ENCODE results near the gene USP32.
"Not testable (repeated sequence)": the region's sequence is repeated elsewhere in the genome, so short reads cannot be mapped to it uniquely, and the experiment has no call there.

USP32 gene

DNA sequence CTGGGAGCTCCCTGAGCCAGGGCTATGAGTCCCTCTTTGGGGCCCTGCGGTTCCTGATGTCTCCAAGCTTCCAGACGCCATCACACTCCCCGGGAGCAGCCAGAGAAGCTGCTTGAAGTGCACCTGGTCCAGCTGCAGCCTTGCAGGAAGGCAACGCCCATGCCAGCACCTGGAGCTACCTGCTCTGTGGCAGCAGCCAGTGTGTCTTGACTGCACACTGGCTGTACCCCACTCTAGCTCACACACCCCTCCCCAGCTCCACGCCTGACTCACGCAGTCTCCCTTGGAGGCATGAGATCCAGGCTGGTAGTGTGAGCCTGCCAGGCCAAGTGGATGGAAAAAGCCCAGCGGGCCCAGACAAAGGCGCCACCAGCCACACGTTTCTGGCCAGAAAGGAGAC lies 63.3 kb downstream of the USP32 start:
- FAIRE-seq: no peak

DNA sequence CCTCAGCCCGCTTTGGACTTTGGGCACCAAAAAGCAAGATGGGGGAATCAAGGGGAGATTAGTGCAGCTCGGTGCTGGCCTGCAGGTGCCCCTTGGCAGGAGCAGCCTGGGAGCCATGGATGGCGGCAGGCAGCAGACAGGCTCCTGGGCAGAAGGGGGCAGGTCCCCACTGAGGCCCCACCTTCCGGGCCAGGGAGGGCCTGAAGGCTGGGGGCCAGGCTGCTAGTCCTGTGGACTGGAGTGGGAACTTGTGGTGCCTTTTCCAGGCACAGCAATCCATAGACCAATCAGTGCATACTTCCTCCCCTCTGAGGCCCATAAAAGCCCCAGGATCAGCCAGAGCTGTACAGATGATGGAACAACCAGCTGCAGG lies 64.0 kb downstream of the USP32 start:
- FAIRE-seq: no peak

DNA sequence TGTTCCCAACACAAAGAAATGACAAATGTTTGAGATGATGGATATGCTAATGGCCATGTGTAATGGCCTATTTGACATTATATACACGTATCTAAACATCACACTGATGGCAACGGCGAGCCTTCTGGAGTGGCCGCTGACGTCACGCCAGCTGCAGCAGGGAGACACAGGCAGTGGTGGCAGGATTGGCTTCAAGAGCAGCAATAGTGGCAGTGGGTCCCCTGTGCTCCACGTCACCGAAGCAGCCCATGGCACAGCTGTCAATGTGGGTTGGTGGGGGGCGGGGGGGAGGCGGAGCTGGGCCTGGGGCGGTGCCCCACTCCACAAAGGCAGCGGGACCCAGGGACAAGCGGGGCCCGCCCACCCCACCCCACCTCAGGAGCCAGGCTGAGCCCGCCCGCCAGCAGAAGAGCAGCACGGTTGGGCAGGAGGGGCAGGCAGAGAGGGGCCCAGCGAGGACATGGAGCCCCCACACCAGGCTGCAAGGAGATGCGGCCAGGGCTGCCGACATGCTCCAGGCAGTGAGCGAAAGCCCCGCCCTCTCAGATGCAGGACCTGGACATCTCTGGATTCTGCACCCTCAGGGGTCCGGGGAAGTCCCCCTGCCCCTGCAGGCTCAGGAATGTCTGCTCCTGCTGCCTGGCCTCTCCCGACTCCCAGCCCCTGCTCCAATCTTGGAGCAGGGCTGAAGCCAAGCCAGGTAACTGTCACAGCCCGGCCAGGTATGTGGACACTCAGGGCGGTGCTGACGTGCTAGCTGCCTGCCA lies 64.6 kb downstream of the USP32 start:
- no peak for FAIRE-seq

DNA sequence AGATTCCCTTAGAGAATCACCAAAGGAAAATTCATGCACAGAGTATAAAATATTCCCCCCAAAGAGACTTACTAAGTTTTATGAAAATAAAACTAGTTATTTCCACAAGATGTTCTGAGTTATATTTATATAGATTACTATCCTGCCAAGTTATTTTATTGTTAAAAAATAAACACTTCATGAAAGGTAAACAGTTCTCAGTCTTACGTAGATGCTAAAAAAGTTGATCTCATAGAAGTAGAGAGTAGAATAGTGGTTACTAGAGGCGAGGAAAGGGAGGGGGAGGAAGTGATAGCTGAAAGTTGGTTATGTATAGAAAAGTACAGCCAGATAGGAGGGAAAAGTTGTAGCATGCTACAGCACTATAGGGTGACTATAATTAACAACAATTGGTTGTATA lies 65.2 kb downstream of the USP32 start:
- no peak for FAIRE-seq

DNA sequence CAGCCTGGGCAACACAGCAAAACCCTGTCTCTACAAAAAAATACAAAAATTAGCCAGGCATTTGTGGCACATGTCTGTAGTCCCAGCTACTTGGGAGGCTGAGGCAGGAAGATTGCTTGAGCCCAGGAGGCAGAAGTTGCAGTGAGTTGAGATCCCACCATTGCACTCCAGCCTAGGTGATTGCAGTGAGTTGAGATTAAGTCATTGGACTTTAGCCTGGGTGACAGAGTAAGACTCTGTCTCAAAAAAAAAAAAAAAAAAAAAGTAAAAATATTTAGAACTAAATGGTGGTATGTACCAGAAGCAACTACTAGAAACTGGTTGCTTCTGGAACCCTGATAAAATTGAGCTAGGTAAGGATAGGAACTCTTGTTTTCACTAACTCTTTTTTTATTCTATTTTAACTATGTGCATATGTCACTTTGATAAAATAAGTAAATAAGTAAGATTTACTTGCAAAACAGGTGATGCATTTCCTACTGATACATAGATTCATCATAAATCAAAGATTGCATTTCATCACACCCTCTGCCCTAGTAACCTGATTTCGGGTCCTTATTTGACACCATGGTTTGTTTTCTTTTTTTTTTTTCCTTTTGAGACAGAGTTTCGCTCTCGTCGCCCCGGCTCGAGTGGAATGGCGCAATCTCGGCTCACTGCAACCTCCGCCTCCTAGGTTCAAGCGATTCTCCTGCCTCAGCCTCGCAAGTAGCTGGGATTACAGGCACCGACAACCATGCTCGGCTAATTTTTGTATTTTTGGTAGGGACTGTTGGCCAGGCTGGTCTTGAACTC lies 66.0 kb downstream of the USP32 start:
- no peak for FAIRE-seq

DNA sequence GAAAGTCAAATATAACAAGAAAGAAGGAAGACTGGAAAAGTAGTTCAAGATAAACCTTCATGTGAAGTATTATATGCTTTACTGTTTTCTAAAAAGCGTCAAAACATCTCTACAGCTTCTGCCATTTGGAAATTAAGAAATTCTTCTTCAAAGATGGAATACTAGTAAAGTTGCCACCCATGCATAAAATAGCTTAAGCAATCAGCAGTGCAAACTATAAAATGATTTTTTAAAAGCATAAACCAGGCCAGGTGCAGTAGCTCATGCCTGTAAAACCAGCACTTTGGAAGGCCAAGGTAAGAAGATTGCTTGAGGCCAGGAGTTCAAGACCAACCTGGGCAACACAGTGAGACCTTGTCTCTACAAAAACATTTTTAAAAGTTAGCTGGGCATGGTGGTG lies 68.2 kb downstream of the USP32 start:
- no peak for FAIRE-seq

DNA sequence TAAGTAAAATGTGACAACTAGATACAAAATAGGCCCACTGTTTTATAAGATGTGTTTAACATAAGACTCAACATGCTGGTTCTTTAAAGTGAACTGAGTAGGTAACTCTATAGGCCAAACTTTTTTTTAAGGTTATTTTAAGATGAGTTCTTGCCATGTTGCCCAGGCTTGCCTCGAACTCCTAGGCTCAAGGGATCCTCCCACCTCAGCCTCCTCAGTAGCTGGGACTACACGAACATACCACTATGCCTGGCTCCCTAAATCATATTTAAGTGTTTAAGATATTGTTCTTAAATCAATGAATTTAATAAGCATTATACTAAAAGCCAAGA lies 69.9 kb downstream of the USP32 start:
- FAIRE-seq: no peak

DNA sequence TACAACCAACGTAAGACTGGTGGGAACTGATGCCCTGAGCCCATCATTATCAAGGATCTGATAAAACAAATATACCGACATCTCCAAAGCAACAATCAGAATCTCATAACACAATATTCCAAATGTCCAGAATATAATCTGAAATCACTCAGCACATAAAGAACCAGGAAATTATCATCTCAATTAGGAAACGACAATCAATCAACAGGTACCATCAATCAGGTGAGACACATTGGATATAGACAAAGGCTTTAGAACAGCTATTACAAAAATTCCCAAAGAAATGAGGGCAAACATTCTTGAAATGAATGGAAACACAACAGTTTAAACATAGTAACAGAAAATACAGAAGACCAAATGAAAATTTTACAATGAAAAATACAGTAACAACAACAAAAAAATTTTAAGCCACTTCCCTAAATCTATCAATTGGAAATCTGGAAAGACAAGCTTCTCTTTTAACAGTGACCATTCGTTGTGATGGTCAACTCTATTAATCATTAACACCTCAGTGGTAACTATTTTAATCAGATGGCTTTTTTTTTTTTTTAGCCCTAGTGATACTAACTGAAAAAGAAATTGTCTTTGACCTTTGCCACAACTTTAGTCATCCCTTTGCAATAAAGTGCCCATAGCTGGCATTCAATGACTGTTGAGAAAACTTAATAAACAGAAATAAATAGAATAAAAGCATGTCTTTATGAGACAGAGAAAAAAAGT lies 70.4 kb downstream of the USP32 start:
- FAIRE-seq: no peak

DNA sequence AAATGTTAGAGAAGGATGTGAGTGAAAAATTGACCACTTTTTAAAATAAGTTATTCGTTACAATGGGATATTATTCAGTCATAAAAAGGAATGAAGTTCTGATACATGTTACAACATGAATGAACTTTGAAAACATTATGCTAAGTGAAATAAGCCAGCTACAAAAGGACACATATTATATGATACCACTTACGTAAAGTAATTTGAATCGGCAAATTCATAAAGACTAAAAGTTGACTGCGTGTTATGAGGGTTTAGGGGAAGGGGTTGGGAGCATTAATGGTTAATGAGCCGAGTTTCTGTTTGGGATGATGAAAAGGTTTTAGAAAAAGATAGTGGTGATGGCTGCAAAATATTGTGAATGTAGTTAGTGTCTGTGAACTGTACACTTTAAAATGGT lies 73.1 kb downstream of the USP32 start:
- FAIRE-seq: no peak

DNA sequence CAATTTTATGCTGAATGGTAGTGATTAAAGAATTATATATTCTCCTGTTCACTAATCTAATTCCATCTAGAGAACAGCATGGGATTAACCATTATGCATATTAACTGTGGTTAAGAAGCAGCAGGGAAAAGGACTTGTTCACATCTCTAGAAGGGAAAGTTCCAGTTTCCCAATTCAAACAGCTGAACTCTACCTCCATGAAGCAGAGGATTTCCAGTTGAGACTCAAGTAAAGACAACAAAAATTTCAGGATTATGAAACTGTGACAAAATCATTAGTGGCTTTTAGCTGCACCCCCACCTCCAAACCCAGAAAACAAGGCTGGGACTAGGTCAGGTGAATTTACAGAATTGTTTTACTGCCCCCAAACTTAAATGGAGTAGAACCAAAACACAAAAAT lies 73.6 kb downstream of the USP32 start:
- no peak for FAIRE-seq

DNA sequence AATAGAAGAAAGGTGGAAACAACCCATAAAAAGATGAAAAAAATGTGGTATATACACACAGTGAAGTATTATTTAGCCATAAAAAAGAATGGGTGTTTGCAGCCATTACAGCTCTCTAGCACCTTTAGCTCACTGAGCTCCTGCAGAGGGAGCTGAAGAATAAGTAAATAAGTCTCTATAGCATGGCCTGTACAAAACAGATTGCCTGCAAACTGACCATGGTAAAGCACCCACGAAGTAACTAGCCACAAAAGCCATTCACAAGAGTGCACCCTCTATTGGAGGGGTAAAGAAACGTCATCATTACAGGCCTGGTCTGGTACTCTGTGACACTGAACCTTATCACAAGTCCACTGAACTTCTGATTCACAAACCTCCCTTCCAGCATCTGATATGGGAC lies 76.3 kb downstream of the USP32 start:
- no peak for FAIRE-seq

DNA sequence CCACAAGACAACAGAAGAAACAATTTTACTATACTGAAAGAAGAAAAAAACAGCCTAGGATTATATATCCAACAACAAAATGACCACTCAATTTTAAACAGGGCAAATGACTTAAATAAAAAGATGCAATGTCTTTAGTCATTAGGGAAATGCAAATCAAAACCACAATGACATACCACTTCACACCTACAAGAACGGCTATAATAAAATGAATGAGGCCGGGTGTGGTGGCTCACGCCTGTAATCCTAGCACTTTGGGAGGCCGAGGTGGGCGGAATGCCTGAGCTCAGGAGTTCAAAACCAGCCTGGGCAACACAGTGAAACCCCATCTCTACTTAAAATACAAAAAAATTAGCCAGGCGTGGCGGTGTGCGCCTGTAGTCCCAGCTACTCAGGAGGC lies 77.0 kb downstream of the USP32 start:
- FAIRE-seq: not testable (repeated sequence)

DNA sequence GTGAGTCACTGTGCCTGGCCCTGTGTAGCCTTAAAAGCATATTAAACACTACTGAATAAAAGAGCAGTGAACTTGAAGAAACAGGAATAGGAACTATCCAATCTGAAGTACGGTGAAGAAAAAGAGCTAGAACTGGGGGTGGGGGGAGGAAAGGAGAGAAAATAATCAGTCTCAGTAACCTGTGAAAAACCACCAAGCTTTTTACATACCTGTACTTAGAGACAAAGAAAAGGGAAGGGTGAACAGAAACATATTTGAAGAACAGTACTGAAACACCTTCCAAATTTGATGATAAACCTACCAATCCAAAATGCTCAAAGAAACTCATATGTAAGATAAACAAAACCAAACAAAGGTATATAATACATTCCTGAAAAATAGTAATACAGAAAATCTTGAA lies 77.5 kb downstream of the USP32 start:
- no peak for FAIRE-seq

DNA sequence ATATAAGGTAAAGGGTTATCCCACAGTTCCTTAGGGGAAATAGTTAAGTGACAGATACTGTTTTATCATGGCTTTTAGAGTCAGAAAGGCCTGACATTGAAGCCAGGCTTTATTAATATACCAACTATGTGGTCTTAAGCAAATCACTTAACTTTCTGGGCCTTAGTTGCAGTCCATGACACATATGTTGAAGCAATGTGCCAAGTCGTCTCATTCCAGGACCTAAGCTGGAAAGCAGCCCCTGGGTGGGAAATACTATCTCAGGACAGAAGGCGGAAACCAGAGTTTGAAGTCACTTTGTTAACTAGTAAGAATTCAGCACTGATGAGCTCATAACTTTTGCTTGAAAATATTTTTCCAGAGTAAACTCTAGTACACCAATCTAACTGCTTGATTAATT lies 80.0 kb downstream of the USP32 start:
- FAIRE-seq: no peak

DNA sequence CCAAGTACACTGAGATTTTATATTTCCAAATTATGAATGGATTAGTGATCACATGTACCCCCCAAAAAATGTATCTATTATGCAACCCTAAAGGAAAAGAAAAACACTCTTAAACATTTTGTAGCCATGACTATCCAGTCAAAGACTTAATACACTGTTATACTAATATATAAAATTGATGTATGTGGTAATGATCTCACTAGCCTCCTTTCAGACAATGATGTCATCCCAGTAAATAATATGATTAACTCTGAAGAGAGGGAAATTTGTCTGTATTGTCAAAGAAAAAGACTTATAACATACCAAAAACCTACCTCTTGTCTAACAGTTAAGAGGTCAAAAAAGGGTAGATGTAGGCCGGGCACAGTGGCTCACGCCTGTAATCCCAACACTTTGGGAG lies 80.7 kb downstream of the USP32 start:
- no peak for FAIRE-seq

DNA sequence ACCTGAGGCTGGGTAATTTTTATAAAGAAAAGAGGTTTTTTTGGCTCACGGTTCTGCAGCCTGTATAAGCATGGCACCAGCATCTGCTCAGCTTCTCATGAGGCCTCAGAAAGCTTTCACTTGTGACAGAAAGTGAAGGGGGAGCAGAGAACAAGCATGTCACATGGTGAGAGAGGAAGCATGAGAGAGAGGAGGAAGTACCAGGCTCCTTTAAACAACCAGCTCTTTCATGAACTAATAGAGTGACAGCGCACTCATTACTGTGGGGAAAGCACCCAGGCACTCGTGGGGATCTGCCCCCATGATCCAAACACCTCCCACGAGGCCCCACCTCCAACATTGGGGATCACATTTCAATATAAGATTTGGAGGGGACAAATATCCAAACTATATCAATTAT lies 86.8 kb downstream of the USP32 start:
- no peak for FAIRE-seq

DNA sequence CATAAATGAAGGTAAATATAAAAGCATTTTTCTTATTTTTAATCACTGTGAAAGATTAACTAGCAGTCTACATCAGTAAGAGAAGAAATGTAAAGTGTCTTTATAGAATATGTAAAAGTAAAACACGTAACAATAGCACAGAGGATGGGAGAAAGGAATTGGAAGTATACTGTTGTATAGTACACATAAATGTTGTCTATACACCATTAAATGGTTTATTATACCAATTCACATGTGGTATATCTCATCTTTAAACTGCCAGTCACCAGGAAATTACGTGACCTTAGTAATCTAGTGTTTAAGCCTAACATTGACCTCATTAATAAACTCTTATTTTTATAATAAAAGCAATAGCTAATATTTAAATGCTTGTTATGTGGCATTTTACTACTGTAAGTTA lies 87.4 kb downstream of the USP32 start:
- FAIRE-seq: no peak

DNA sequence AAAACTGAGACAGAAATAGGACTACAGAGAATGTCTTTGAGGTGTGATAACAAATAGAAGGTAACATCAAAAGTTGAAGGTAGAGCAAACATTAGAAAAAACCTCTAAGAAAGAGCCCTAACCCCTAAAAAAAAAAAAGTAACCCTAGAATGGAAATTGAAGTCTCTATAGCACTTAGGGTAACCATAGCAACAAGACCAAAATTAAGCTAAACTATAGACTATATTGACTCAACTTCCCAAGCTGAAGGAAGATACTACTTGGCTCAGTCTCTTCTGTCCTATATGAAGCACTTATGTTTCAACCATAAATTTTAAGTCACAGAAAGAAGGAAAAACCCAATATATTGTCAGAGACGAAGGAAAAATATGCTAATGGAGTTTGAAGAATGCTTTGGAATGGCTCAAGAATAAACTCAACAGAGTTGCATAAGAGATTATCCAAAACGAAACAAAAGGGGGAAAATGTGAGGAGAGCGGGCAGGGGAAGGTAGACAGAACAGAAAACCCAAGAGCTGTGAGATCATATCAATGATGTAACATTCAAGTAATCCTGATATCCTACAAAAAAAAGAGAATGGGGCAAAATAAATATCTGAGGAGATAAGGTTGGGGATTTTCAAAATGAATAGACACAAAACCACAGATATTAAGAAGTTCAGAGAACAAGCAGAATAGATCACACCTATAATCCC lies 88.4 kb downstream of the USP32 start:
- FAIRE-seq: no peak

DNA sequence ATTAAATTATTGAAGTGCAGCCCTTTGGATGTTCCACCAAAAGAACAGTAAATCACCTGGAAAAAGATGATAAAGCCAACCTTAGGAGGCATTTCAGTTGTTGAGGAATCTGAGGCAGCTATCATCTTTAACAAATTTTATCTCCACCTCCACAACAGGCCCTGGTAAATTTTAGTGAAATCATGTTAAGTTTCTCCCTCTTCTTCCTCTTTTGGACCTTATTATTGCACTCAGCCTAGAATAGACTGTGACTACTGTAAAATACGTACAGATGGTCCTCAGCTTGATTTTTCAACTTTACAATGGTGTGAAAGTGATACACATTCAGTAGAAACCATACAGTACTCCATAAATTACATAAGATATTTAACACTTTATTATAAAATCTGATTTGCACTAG lies 90.3 kb downstream of the USP32 start:
- no peak for FAIRE-seq

DNA sequence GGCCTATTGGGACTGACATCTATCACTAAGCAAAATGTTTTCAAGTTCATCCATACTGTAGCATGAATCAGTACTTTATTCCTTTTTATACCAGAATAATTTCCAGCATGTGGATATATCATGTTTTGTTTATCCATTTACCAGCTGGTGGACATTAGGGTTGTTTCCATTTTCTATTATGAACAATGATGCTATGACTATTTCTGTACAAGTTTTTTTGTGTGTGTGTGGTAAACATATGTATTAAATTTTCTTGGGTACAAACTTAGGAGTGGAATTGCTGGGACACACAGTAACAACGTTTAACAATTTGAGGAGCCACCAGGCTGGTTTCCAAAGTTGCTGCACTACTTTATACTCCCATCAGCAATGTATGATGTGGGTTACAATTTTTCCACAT lies 91.0 kb downstream of the USP32 start:
- FAIRE-seq: no peak

DNA sequence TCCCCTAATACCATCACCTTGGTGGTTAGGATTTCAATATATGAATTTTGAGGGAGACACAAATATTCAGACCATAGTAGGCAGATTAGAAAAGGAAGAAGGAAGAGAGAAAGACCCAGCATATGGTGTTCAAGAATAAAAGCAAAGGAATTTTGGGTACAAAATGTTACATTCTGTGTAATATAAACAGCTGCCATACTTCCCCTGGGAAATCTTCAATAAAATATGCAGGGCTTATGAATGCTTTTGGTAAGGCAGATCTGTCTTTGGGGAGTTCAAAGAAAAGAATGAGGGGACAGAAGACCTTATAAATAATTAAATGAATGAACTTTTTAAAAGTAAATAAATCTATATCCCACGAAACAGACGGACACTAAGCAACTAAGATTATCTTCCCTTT lies 91.9 kb downstream of the USP32 start:
- no peak for FAIRE-seq

DNA sequence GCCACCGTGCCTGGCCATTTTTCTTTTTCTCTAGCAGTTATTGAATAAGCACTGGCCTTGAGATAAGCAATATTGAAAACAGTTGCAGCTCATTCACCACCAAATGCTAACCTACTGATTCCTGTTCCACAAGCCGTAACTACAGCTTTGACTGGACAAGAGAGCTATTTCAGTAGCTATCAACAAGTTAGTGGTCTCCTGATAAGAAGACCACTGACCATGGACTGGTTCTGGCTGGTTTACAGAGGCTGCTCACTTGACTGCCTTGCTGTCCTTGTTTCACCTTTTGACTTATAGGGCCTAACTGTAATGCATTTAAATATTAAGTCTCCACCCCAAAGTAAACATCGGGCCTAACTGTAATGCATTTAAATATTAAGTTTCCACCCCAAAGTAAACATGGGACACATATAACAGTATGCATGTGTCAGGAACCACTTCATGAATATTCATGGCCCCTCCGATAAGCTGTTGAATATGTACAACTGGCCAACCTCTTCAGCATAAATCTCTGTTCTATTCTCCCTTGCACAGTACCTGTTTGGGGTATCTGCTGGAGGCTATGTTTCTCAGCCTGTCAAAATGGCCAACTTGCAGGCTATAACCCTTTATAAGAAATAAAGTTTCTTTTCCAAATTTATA lies 94.1 kb downstream of the USP32 start:
- no peak for FAIRE-seq

DNA sequence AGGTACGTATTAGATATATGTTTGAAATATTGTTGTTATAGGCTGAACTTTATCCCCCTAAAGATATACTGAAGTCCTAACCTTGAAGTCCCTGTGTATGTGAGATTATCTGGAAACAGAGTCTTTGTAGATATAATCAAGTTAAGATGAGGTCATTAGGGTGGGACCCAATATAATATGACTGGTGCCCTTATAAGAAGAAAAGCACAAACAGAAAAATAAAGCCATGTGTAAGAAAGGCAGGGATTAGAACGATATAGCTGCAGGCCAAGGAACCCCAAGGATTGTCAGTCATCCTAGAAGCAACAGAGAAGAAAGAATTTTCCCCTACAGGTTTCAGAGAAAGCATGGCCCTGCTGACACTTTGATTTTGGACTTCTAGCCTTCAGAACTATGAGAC lies 95.8 kb downstream of the USP32 start:
- no peak for FAIRE-seq
